ENCODE data around the gene PPP1R37.

The PPP1R37 gene

DNA sequence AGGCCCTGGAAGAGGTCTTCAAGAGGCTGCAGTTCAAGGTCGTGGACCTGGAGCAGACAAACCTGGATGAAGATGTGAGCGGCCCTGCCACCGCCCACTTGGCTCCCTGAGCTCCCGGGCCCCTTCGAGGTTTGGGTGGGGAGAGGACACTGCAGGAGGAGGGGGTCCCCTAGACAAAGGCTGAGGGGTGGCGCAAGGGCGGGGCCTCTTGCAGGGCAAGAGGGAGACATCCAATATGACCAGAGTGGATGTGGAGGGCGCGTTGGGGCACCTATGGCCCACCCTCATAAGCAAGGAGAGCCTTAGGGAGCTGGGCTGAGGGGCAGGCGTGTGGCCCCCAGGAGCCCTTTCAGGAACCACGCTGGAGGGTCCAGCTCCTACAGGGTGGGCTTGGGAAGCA lies 47.6 kb downstream of the PPP1R37 start:
- no peak for DNase-seq

DNA sequence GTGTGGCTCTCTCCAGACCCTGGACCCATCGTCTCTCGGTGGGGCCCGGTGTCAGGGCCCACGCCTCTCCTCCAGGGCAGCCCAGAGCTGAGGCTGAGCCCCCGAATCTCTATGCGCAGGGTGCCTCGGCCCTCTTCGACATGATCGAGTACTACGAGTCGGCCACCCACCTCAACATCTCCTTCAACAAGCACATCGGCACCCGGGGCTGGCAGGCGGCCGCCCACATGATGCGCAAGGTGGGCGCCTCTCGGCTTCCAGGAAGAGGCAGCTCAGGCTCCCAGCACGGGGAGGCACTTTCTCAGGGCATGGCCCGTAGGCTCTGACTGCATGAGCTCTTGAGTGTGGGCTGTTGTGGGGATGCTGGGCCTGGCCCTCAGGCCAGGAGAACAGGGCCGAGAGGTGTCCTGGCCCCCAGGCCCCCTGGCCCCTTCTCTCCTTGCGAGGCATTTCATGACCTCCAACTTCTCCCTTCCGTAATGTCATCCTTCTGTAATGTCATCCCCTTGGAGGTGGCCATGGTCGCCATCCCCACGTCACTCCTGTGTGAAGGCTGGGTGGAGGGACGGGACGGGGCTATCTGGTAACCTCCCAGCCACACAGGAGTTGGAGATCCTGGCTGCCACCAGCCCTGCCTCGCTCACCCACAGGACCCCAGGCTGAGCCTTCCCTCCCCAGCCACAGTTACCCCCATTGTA lies 48.4 kb downstream of the PPP1R37 start:
- no peak for DNase-seq

DNA sequence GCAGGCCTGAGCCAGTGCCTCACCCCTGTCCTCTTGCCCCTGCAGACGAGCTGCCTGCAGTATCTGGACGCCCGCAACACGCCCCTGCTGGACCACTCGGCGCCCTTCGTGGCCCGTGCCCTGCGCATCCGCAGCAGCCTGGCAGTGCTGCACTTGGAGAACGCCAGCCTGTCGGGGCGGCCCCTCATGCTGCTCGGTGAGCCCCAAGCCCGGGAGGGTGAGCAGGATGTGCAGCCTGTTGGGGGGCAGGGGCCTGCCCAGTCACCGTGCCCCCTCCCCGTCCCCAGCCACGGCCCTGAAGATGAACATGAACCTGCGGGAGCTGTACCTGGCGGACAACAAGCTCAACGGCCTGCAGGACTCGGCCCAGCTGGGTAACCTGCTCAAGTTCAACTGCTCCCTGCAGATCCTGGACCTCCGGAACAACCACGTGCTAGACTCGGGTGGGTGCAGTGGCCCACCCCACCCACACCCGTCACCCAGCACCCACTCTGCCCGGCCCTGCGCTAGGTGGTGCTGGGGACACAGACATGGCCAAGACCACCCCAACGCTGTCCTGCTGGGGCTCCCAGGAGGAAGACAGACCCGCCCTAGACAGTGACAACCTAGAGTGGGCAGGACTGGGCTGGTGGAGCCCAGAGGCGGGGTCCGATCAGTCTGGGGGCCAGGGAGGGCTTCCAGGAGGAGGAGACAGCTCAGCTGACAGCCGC lies 49.2 kb downstream of the PPP1R37 start:
- DNase-seq = no peak

DNA sequence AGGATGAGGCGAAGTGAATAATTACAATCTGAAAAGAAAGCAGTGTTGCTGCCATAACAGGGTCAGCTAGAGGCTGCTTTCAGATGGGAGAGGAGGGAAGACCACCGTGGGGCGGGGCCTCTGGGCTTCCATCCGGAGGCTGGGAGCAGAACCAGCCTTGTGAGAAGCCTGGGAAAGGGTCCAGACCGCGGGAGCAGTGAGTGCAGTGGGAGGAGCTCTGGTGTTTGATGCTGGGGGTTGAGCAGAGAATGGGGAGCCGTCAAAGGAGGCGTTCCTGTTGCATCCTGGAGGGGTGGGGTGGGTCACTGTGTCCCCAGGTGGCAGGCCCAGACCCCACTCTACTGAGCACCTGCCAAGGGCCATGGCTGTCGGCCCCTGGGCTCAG lies 49.7 kb downstream of the PPP1R37 start:
- no peak for DNase-seq

DNA sequence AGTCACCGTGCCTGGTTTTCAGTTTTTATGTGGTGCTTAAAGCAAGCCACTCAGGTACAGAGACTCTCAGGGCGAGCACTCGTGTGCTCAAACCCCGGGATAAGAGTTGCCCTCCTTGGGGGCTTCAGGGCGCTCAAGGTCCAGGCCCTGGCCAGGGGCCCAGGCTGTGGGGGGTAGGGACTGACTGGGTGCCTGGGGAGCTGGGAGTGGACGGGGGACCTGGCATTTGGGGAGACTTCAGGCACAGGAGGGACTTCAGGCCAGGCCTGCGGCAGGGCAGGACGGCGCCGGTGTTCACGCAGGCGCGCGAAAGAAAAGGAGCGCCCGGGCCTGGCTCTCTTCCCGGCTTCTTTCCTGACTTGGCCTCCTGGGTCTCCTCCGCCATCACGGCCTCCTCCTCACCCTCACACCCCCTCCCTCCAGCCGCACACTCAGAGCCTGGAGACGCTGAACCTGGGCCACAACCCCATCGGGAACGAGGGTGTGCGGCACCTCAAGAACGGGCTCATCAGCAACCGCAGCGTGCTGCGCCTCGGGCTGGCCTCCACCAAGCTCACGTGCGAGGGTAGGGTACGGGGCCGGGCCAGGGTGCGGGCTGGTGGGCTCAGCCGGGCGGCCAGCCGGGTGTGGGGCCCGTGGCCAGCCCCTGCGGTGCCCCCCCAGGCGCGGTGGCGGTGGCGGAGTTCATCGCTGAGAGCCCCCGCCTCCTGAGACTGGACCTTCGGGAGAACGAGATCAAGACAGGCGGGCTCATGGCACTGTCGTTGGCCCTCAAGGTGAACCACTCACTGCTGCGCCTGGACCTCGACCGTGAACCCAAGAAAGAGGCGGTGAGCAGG lies 51.7 kb downstream of the PPP1R37 start:
- DNase-seq = no peak

DNA sequence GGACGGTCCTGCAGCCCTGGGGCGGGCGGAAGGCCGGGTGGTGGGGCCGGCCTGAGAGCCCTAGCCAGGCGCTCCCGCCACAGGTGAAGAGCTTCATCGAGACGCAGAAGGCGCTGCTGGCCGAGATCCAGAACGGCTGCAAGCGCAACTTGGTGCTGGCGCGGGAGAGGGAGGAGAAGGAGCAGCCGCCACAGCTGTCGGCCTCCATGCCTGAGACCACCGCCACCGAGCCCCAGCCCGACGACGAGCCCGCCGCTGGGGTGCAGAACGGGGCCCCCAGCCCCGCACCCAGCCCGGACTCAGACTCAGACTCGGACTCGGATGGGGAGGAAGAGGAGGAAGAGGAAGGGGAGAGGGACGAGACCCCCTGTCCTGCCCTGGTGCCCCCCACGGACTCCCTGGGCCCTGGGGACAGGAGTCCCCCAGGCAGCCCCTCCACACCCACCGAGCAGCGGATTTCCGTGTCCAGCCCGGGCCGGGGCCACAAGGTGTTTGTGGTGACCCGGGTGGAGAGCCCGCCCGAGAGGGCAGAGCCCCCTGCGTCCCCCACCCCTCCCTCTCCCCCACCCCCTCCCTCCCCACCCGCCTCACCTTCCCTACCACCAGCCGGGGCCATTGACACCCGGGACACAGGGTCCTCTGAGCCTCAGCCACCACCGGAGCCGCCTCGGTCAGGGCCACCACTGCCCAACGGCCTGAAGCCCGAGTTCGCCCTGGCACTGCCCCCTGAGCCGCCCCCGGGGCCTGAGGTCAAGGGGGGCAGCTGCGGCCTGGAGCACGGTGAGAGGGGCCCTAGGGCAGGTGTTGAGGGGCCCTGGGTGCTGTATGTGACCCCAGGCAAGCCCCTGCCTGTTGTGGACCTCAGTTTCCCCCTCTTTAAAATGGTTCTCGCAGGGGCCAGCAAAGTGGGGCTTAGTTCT lies 52.6 kb downstream of the PPP1R37 start:
- DNase-seq = no peak

DNA sequence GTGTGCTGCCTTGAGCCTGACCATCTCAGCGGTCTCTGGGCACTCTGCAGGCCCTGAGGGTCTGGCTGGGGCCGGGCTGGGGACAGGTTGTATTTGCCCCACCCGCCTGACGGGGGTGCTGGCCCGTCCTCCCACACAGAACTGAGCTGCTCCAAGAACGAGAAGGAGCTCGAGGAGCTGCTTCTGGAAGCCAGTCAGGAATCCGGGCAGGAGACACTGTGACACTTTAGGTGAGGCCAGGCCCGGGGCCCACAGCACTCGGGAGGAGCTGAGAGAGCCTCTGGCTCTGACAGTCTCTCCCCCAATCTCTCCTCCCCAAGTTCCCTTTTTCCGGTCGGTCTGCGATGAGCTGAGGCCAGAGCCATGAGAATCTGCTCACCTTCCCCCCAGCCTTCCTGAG lies 53.3 kb downstream of the PPP1R37 start:
- no peak for DNase-seq

DNA sequence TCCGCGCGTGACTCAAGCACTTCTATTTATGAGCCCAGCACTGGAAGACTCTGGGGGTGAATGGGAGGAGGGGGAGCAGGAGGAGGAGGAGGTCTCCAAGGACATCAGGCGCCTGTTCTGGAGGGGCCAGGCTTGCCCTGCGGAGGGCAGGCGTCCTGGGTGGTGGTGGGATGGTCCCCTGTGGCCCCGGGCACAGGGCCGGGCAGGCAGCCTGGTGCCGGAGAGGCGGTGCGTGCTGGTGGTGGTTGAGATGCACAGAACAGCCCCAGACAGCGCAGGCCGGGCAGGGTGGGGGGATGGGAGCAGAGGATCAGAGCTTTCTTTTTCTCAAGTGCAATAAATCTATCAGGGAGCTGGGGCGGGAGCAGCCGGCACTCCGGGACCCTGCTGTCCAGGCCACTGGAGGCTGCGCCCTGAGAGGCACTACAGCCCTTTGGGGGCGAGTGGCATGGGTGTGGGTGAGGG lies 53.8 kb downstream of the PPP1R37 start:
- DNase-seq = no peak

DNA sequence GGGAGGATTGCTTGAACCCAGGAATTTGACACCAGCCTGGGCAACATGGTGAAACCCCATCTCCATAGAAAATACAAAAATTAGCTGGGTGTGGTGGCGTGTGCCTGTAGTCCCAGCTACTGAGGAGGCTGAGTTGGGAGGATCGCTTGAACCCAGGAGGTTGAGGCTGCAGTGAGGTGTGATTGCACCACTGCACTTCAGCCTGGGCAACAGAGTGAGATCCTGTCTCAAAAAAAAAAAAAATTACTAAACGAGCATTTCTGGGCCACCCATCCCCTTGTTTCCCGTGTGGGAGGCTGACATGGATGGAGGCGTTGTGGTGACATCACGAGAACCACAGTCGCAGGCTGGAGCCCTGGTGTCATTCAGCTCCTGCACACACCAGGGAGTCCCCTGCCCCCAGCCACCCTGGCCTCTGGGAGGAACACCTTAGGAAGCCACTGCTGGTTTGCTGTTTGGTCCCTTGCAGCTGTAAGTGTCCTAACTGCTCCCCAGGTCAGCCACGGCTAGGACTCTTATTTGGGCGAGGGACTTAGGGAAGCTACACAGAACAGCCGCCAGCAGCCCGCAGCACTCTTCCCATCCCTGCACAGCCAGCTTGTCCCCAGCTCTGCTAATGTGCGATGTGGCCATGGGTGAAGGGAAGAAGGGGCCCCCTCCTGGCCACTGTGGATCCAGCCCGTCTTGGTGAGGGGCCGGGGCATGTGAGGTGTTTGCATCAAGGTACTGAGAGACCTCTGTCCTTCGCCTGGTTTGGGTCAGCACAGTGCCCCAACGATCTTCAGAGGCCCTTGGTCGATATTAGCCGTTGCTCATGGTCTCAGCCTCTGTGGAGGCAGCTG lies 55.1 kb downstream of the PPP1R37 start:
- DNase-seq = no peak

DNA sequence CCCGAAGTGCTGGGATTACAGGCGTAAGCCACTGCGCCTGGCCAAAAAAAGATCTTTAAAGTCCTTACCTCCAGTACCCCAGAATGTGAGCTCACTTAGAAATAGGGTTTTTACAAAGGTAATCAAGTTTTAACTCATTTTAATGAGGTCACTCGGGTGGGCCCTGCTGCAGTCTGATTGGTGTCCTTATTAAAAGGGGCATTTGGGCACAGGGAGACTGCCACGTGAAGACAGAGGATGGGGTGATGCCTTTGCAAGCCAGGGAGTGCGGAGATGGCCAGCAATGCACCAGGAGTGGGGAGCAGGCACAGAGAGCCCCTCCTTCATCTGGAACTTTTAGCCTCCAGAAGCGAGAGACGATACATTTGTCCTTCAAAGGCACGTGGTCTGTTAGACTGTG lies 56.1 kb downstream of the PPP1R37 start:
- DNase-seq = no peak

DNA sequence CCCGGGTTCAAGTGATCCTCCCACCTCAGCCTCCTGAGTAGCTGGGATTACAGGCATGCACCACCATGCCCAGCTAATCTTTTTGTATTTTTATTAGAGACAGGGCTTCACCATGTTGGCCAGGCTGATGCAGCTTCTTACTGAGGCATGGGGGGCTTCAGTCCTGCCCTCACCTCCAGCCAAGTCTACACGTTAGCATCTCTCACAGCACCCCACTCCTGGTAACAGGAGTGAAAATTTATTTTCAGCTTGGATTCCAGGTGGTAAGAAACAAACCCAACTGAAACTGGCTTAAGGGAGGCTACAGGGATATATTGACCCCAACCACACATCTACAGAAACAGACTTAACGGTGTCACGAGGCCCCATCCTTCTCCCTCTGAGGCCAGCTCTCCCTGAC lies 57.2 kb downstream of the PPP1R37 start:
- no peak for DNase-seq

DNA sequence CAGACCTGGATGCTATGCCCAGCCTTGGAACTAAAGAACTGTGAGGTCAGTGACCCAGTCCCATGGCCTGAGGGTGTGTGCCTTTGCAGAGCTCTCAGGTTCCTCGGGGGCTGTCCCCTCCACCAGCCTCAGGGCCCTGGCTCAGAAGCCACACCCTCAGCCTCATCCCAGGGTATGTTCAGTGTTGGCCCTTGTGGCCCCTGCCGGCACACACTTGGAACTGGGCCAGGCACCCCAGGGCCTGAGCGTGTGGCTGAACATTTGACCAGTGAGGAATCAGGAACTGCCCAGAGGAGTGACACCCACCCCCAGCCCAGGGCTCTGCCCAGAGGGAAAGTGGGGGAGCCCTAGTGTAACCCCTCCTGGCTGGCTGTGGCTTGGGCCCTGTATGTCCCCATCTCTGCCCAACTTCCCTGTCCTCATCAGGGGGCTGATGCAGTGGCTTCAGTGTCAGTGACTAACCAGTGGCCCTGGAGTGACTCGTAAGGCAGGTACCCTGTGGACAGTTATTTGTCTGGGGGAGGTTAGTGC lies 57.8 kb downstream of the PPP1R37 start:
- DNase-seq = no peak

DNA sequence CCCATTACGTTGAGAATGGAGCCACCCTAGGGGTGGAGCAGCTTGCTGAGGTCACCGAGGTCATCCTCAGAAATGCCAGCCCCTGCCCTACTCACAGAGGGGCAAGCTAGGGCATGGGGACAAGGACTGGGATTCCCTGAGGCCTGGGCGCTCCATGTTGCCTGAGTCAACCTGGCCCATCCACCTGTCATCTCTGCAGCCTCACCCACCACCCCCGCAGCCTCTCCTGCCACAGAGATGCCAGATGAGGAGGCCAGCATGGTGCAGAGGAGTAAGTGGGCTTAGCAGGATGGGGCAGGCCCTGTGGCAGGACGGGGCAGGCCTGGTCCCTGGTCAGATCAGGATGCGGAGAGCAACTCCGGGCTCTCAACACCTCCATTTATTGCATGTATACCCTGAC lies 58.3 kb downstream of the PPP1R37 start:
- DNase-seq = no peak

DNA sequence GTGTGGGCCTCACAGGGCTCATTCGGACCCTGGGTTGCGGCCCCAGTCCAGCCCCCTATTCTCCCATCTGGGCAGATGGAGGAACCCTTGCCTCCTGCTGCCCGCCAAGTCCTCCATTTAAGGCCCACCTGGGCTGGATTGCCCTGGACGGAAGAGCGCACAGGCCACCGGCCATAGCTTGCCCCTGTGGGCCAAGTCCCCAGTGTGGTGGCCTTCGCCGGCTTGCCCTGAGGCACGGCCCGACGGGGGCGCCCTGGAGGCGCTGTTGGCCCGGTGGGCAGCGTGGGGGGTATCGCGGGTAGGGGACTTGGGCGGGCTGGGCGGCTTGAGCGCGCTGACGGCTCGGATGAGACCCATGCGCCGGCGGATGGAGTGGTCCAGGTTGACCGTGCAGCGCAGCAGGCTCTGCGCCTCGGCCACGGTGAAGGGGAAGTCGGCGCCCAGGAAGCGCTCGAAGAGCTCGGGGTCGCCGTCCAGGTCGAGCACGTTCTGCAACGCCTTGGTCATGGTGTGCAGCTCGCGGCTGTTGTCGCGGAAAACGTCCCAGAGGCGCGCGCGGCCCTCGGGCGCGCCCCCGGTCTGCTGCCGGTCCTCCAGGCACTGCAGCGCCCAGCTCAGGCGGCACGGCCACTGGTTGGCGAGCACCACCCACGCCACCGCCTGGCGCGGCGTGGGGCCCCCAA lies 59.0 kb downstream of the PPP1R37 start:
- no peak for DNase-seq

DNA sequence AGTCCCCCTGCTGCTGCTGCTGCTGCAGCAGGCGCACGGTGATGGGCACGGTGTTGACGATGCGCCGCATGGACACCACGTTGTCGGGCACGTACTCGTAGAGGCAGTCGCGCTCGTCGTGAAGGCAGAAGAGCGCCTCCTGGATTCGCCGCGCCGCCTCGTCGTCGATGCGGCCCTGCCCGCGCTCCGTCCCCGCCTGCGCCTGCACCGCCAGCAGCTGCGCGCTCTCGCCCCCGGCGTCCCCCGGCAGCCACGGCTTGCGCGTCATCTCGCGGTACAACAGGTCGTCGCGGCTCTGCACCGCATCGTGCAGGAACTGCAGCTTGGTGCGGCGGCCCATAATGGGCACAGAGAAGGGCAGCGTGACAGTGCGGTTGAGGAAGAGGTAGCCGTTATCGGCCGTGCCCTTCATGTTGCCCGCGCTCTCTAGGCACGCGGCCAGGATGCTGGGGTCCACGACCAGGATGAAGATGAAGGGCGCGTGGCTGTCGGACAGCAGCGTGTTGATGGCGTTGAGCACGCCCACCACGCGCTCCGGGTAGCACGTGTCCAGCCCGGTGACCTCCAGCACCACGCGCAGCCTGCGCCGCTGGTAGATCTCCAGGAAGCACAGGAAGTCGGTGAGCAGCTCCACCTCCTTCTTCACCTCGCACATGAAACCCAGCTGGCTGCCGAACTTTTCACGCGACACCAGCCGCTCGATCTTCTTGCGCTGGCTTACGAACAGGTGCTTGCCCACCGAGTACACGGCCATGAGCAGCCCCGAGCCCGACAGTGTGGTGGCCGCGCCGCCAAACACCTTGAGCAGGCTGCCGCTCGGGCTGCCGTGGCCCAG lies 59.7 kb downstream of the PPP1R37 start:
- no peak for DNase-seq

DNA sequence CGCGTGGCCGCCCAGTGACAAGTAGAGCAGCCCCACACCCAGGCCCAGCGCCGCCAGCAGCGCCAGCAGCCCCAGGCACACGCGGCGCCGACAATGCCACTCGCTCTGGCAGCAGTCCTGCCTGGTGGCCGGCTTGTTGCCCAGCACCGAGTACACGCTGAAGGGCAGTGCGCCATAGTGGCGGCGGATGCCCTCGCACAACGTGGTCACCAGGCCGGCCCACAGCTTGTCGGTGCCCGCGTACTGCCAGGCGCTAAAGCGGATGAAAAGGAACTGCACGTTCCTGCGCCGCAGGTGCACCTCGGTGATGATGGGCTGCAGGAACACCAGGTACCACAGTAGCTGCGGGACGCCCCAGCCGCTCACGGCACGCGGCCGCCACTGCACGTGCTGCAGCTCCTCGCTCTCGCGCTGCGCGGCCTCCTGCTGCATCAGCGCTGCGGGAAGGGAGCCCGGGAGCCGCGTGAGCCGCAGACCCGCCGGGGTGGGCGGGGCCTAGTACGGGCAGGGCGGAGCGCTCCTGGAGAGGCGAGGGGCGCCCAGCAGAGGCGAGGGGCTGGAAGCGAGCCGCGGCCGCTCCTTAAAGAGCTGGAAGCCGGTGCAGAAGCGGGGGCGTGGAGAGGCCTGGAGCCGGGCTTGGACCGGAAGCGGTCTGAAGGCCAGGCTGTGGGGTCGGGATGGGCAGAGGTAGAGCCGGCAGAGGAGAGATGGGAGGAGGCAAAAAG lies 60.5 kb downstream of the PPP1R37 start:
- DNase-seq = no peak

DNA sequence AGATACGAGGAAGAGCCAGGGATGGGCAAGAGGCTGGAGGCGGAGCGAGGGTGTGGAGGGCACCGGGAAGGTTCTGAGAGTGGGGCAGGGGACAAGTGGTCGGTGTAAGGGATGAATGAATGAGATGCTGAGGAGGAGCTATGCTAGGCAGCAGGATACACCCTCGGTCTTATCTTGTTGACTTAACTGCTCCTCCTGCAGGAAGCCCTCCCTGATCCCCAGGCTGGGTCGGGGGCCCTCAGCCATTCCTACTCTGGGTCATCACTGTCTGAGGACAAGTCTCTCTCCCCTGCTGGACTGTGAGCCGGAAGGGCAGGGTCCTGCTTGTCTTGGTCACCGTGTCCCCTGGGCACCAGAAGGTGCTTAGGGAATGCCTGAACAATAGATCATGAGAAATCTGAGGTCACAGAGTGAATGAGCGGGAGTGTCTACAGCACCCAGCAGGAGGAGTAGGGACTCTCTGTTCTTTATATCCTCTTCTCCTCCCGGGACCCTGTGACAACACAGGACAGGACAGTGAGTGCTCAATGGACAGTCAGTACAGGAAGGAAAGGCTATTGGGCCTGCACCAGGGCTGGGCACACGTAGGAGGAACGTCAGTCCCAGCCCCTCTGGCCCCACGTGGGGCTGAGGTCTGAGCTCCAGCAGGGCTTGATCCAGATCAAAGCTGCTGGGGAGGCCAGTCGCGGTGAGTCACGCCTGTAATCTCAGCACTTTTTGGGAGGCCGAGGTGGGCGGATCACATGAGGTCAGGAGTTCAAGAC lies 61.3 kb downstream of the PPP1R37 start:
- no peak for DNase-seq

DNA sequence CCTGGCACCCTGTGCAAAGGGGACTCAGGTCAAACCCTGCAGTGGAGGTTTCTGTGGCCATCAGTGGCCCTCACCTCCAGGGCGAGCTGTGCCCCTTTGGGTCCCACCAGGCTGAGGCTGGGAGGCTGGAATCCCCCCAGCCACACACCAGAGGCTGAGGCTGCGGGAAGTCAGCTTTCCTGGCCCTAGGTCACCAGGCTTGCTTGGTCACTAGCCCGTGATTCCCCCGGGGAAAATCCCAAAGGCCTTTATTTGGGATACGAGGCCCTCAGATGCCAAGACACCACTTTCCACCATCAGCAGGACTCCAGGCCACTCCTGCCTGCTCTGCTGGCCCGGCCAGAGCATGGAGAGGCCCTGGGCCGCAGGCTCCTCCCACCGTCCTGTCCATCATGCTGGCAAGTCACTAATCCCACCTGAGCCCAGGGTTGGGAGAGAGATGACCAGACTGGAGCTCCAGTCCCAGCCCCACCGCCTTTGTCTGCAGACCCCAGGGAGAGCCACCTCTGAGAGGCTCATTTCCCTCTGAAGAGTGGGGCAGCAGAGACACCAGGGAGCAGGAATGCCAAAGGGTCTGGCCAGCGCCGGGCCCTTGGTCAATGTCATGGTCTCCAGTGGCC lies 63.1 kb downstream of the PPP1R37 start:
- DNase-seq = no peak

Data from DMS 273 treated with DMSO at 0.1 percent for 48 hours (cell line).